Limb (tissue), 2 donors: Measurements from ENCODE around the gene NOLC1.
A peak's percentile ranks its signal among the peaks of the same experiment; 100 is the strongest.
"Not testable (repeated sequence)": the region's sequence is repeated elsewhere in the genome, so short reads cannot be mapped to it uniquely, and the experiment has no call there.

ENCODE experiments used
- DNase-seq, 2 donors: peaks; one replicate each; pipeline ENCODE4 v3.0.0-alpha.2; 2016; ENCODE audit errors: extremely low spot score in 2 of 2

Gene NOLC1

GRCh38 chr10:102153093-102153620 is 968 bp downstream of the NOLC1 start:
- no peak for DNase-seq

GRCh38 chr10:102154466-102155116 is 2.4 kb downstream of the NOLC1 start:
- no peak for DNase-seq

- no peak for DNase-seq
Observed at GRCh38 chr10:102157224-102157623, 5.0 kb downstream of the NOLC1 start.

- no peak for DNase-seq
Observed at GRCh38 chr10:102159051-102159597, 6.9 kb downstream of the NOLC1 start.

- no peak for DNase-seq
Observed at GRCh38 chr10:102159831-102160230, 7.6 kb downstream of the NOLC1 start.

- DNase-seq = no peak
Observed at GRCh38 chr10:102163342-102163989, 11.3 kb downstream of the NOLC1 start.

GRCh38 chr10:102167861-102168260 is 15.7 kb downstream of the NOLC1 start:
- DNase-seq = no peak

GRCh38 chr10:102170602-102171001 is 18.4 kb downstream of the NOLC1 start:
- no peak for DNase-seq

GRCh38 chr10:102172288-102172687 is 20.1 kb downstream of the NOLC1 start:
- DNase-seq = no peak

- no peak for DNase-seq
Observed at GRCh38 chr10:102175415-102175814, 23.2 kb downstream of the NOLC1 start.

- DNase-seq = no peak
Observed at GRCh38 chr10:102184606-102185005, 32.4 kb downstream of the NOLC1 start.

GRCh38 chr10:102185272-102185671 is 33.1 kb downstream of the NOLC1 start:
- DNase-seq = no peak

GRCh38 chr10:102185811-102186527 is 33.8 kb downstream of the NOLC1 start:
- DNase-seq = peak in 1 of 2 donors; percentile 10

GRCh38 chr10:102188298-102188940 is 36.2 kb downstream of the NOLC1 start:
- DNase-seq = no peak

- DNase-seq = not testable (repeated sequence)
Observed at GRCh38 chr10:102188941-102189898, 37.0 kb downstream of the NOLC1 start.

- no peak for DNase-seq
Observed at GRCh38 chr10:102191956-102192355, 39.8 kb downstream of the NOLC1 start.

- no peak for DNase-seq
Observed at GRCh38 chr10:102195296-102195870, 43.2 kb downstream of the NOLC1 start.

- DNase-seq = no peak
Observed at GRCh38 chr10:102196893-102197292, 44.7 kb downstream of the NOLC1 start.

- DNase-seq = no peak
Observed at GRCh38 chr10:102198027-102198426, 45.8 kb downstream of the NOLC1 start.
